Dendritic cell treated with granulocyte-macrophage colony-stimulating factor and Interleukin-4, amounts not matched to agents 40 ng/mL and 50 ng/mL, for 4 days (primary cell): Measurements from ENCODE around the gene NR0B2.

Source experiments
- H3K27ac Mint-ChIP-seq: one replicate; pipeline ENCODE4 v1.8.0; 2022; ENCODE audit warnings: mild to moderate bottlenecking, mixed read lengths
- H3K27me3 Mint-ChIP-seq: one replicate; pipeline ENCODE4 v1.8.0; 2022; ENCODE audit warnings: mild to moderate bottlenecking, mixed read lengths
- H3K36me3 Mint-ChIP-seq: one replicate; pipeline ENCODE4 v1.8.0; 2022; ENCODE audit warnings: low read depth, mixed read lengths
- H3K4me1 Mint-ChIP-seq: one replicate; pipeline ENCODE4 v1.8.0; 2022; ENCODE audit warnings: low read depth, mixed read lengths
- H3K4me3 Mint-ChIP-seq: one replicate; pipeline ENCODE4 v1.8.0; 2022; ENCODE audit warnings: mild to moderate bottlenecking, moderate library complexity, mixed read lengths
- H3K9me3 Mint-ChIP-seq: one replicate; pipeline ENCODE4 v1.8.0; 2022; ENCODE audit warnings: mixed read lengths
- intact Hi-C: fragments of 100-400 bp; cut with micrococcal nuclease; formaldehyde crosslinking; loops from one replicate; pipeline ENCODE4 v1.15.0; 2022

The NR0B2 gene

DNA sequence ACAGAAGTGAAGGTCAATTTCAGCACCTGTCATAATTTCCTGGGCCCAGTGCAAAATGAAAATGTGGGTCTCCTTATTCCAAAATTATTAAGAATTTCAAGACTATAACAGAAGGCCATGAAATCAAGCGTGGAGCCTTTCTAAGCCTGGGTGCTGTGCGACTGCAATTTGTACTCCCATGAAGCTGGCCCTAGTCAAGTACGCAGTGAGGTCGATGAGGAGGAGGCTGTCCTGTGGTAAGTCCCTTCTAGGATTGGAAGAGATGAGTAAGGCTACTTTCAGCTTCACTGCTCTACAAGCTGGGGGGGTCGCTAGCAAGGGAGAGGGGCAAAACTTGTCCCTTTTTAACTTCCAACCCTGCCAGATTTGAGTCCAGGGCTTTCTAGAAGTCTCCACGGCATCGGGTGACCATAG lies 7.4 kb upstream of the NR0B2 start:
- Mint-ChIP-seq H3K36me3 (peaks cover 40% of the 10 kb centered on the region), H3K4me3 (peak overlapping the region; percentile 81), H3K9me3 (no peaks in the 10 kb centered on the region), H3K27me3 (no peaks in the 10 kb centered on the region), H3K27ac (peak overlapping the region; percentile 80), H3K4me1 (peaks cover 26% of the 10 kb centered on the region)
- intact Hi-C loops, result loop anchor here (1.0 kb wide), 1 partner anchor 21 kb away; the partner anchor contains the start of gene GPATCH3

- Mint-ChIP-seq H3K4me3 (no peak overlapping the region), H3K36me3 (no peaks in the 10 kb centered on the region), H3K27ac (no peak overlapping the region), H3K4me1 (peaks cover under 1% of the 10 kb centered on the region), H3K9me3 (no peaks in the 10 kb centered on the region), H3K27me3 (no peaks in the 10 kb centered on the region)
- intact Hi-C loops, result no loop called here
These were observed 1.5 kb upstream of the NR0B2 start for GRCh38 chr1:26915204-26915842.

DNA sequence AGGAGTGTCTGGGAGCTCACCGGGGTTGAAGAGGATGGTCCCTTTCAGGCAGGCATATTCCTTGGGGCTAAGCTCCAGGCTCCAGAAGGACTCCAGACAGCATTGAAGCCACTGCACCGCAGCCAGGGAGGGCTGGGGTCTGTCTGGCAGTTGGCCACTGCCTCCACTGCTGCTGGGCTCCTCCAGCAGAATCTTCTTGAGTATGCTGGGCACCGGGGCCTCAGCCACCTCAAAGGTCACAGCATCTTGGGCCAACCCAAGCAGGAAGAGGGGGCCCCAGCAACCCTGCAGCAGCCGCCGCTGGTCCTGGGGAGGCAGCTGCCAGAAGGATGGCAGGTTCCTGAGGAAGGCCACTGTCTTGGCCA lies 404 bp downstream of the NR0B2 start:
- intact Hi-C loops, result no loop called here
- no peaks in the 10 kb centered on the region for H3K36me3 Mint-ChIP-seq
- H3K4me3 Mint-ChIP-seq, result no peak overlapping the region
- H3K4me1 Mint-ChIP-seq, result no peaks in the 10 kb centered on the region
- no peaks in the 10 kb centered on the region for H3K9me3 Mint-ChIP-seq
- H3K27ac Mint-ChIP-seq, result no peak overlapping the region
- H3K27me3 Mint-ChIP-seq, result no peaks in the 10 kb centered on the region

- Mint-ChIP-seq H3K9me3 (no peaks in the 10 kb centered on the region), H3K36me3 (no peaks in the 10 kb centered on the region), H3K4me1 (no peaks in the 10 kb centered on the region)
These were observed 1.7 kb downstream of the NR0B2 start for GRCh38 chr1:26912147-26912490.

GRCh38 chr1:26911399-26912146 lies 2.2 kb downstream of the NR0B2 start:
- Mint-ChIP-seq H3K4me1 (no peaks in the 10 kb centered on the region), H3K4me3 (no peak overlapping the region), H3K27me3 (peaks cover 2% of the 10 kb centered on the region), H3K36me3 (no peaks in the 10 kb centered on the region), H3K9me3 (no peaks in the 10 kb centered on the region), H3K27ac (no peak overlapping the region)
- intact Hi-C loops, result no loop called here

More at GRCh38 chr1:26912147-26912490, 1.7 kb downstream of the NR0B2 start:
- no peak overlapping the region for H3K4me3 Mint-ChIP-seq
- no peak overlapping the region for H3K27ac Mint-ChIP-seq
- H3K27me3 Mint-ChIP-seq, result no peaks in the 10 kb centered on the region
- intact Hi-C loops, result no loop called here

- Mint-ChIP-seq H3K9me3 (no peaks in the 10 kb centered on the region), H3K27me3 (peaks cover 2% of the 10 kb centered on the region), H3K4me1 (no peaks in the 10 kb centered on the region), H3K27ac (no peak overlapping the region), H3K4me3 (no peak overlapping the region), H3K36me3 (no peaks in the 10 kb centered on the region)
- intact Hi-C loops, result no loop called here
These were observed 3.2 kb downstream of the NR0B2 start for GRCh38 chr1:26910343-26911160.

DNA sequence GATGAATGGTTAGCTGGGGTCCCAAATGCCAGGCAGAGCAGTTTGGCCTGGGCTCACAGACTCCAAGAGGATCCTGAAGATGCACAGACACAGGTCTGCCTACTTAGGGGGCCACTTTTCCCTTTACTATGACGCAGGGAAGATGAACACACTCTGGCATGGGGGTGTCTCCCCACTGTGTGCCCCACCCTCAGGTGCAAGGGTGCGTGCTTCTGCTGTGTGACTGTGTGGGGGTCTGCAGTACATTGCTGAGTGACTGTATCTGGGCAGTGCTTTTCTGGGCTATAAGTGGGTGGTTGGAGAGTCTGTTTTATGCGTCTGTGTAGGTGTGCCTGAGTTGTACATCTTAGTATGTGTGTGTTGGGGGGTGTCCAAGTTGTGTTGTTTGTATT lies 3.8 kb downstream of the NR0B2 start:
- Mint-ChIP-seq H3K27me3 (peaks cover 2% of the 10 kb centered on the region), H3K36me3 (no peaks in the 10 kb centered on the region), H3K9me3 (no peaks in the 10 kb centered on the region), H3K4me1 (no peaks in the 10 kb centered on the region), H3K27ac (no peak overlapping the region), H3K4me3 (no peak overlapping the region)
- intact Hi-C loops, result no loop called here

GRCh38 chr1:26907071-26907917 lies 6.5 kb downstream of the NR0B2 start:
- Mint-ChIP-seq H3K27me3 (peaks cover 2% of the 10 kb centered on the region), H3K27ac (no peak overlapping the region), H3K4me3 (no peak overlapping the region), H3K36me3 (no peaks in the 10 kb centered on the region), H3K9me3 (no peaks in the 10 kb centered on the region), H3K4me1 (peaks cover 2% of the 10 kb centered on the region)
- intact Hi-C loops, result no loop called here

DNA sequence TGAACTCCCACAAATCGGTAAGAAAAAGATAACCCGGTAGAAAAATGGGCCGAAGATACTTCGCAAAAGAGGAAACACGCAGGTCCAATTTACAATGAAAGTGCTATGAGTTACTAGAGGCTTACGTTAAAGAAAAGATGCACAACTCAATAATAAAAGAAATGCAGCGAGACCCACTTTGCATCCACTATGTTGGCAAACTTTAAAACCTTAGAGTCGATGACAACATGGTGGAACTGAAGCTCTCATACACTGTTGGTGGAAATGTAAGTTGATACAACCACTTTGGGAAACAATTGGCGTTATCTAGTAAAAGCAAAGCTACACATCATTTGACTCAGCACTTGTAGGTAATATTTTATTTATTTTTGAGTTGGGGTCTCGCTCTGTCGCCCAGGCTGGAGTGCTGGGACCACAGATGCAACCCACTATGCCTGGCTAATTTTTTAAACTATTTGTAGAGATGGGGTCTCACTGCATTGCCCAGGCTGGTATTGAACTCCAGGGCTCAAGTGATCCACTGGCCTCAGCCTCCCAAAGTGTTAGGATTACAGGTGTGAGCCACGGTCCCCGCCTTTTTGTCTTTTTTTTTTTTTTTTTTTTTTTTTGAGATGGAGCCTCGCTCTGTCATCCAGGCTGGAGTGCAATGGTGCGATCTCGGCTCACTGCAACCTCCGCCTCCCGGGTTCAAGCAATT lies 12.8 kb downstream of the NR0B2 start:
- peak overlapping the region; percentile 91 for H3K27ac Mint-ChIP-seq
- peak overlapping the region; percentile 87 for H3K4me3 Mint-ChIP-seq
- peaks cover 42% of the 10 kb centered on the region for H3K36me3 Mint-ChIP-seq
- peaks cover 3% of the 10 kb centered on the region for H3K27me3 Mint-ChIP-seq
- peaks cover 30% of the 10 kb centered on the region for H3K4me1 Mint-ChIP-seq
- intact Hi-C loops, result loop anchor here (1.0 kb wide), 1 partner anchor 20 kb away; the partner anchor contains the start of gene NUDC
- H3K9me3 Mint-ChIP-seq, result no peaks in the 10 kb centered on the region

DNA sequence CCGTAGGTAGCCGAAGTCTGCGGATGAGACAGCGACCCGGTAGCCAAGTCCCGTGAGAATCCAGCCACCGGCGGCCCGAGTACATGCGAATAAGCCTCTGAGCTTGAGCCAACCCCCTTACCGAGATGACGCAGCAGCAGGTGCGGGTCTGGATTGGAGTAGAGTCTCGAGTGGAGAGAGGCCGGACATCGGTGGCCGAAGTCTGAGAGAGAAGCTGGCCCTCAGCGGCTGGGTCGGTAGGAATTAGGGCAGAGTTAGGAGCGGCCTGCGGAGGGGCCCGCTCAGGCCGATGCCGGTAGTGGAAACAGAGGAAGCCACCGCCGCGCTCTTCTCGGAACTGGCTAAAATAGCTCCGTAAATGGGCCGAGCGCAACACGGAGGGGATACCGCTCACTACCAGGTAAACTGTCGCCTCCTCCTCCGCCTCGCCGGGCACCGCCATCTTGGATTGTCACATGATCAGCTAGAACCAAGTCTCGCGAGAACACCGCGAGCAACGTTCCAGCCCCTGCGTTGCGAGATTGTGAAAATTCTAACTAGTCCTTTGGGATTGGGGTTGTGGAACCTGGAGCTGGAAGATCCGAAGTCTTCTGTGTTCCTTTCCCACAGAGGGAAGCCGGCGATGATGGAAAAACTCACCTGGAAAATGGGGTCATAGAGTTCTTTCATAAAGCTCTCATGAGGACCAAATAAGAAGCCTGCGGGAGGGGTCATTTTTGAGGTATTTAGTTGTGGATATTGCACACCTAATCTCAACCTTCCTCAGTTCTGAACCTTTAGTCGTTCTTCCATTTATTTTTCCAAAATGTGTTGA lies 13.6 kb downstream of the NR0B2 start, which contains the start of gene GPATCH3:
GPATCH3 (minus strand) TSS at position 467 of the 814 bp plus-strand sequence; CDS start at position 442, 25 bp downstream.
- H3K36me3 Mint-ChIP-seq, result peaks cover 49% of the 10 kb centered on the region
- no peaks in the 10 kb centered on the region for H3K9me3 Mint-ChIP-seq
- H3K4me1 Mint-ChIP-seq, result peaks cover 30% of the 10 kb centered on the region
- intact Hi-C loops, result loop anchor here (1.0 kb wide), 1 partner anchor 21 kb away; the partner anchor contains the start of gene NUDC
- peak within 1 kb of the TSS; percentile 87 for H3K4me3 Mint-ChIP-seq
- peak within 1 kb of the TSS; percentile 91 for H3K27ac Mint-ChIP-seq
- H3K27me3 Mint-ChIP-seq, result peaks cover 3% of the 10 kb centered on the region

GRCh38 chr1:26897351-26897750 lies 16.4 kb downstream of the NR0B2 start:
- Mint-ChIP-seq H3K4me1 (peaks cover 36% of the 10 kb centered on the region), H3K27me3 (peaks cover 3% of the 10 kb centered on the region), H3K36me3 (peaks cover 78% of the 10 kb centered on the region), H3K9me3 (no peaks in the 10 kb centered on the region), H3K27ac (no peak overlapping the region), H3K4me3 (no peak overlapping the region)
- intact Hi-C loops, result no loop called here

- peaks cover 42% of the 10 kb centered on the region for H3K4me1 Mint-ChIP-seq
- no peak overlapping the region for H3K4me3 Mint-ChIP-seq
- no peak overlapping the region for H3K27ac Mint-ChIP-seq
- H3K9me3 Mint-ChIP-seq, result no peaks in the 10 kb centered on the region
- intact Hi-C loops, result no loop called here
- peaks cover 95% of the 10 kb centered on the region for H3K36me3 Mint-ChIP-seq
- no peaks in the 10 kb centered on the region for H3K27me3 Mint-ChIP-seq
These were observed 19.5 kb downstream of the NR0B2 start for GRCh38 chr1:26894263-26894662.
